ENCODE data around the gene MYO9A.
A peak's percentile ranks its signal among the peaks of the same experiment; 100 is the strongest.

MYO9A gene

GRCh38 chr15:71806452-71806931 is 311.5 kb downstream of the MYO9A start:
- no peak for DNase-seq

GRCh38 chr15:71804695-71805470 is 313.1 kb downstream of the MYO9A start:
- peak in 1 of 3 experiments; percentile 16 for DNase-seq

- DNase-seq, result peak in 1 of 3 experiments; percentile 45
Measured at GRCh38 chr15:71804226-71804625, 313.7 kb downstream of the MYO9A start.

- no peak for DNase-seq
Measured at GRCh38 chr15:71802770-71803169, 315.2 kb downstream of the MYO9A start.

- no peak for DNase-seq
Measured at GRCh38 chr15:71801935-71802655, 315.9 kb downstream of the MYO9A start.

GRCh38 chr15:71800835-71801745 is 316.9 kb downstream of the MYO9A start:
- DNase-seq, result peak; percentile 30 to 82 (median 68)

GRCh38 chr15:71800190-71800589 is 317.8 kb downstream of the MYO9A start:
- DNase-seq, result no peak

GRCh38 chr15:71798641-71799040 is 319.3 kb downstream of the MYO9A start:
- no peak for DNase-seq

GRCh38 chr15:71792521-71792920 is 325.4 kb downstream of the MYO9A start:
- DNase-seq, result no peak

GRCh38 chr15:71791975-71792374 is 326.0 kb downstream of the MYO9A start:
- DNase-seq, result no peak

GRCh38 chr15:71790081-71790480 is 327.9 kb downstream of the MYO9A start:
- no peak for DNase-seq

GRCh38 chr15:71789616-71790015 is 328.3 kb downstream of the MYO9A start:
- no peak for DNase-seq

GRCh38 chr15:71788646-71789579 is 329.0 kb downstream of the MYO9A start:
- no peak for DNase-seq

GRCh38 chr15:71786673-71787072 is 331.3 kb downstream of the MYO9A start:
- DNase-seq, result no peak

GRCh38 chr15:71785996-71786395 is 332.0 kb downstream of the MYO9A start:
- no peak for DNase-seq

- DNase-seq, result no peak
Measured at GRCh38 chr15:71784719-71785118, 333.2 kb downstream of the MYO9A start.

- DNase-seq, result peak in 1 of 3 experiments; percentile 23
Measured at GRCh38 chr15:71782422-71783165, 335.4 kb downstream of the MYO9A start.

GRCh38 chr15:71781965-71782265 is 336.0 kb downstream of the MYO9A start:
- no peak for DNase-seq

- DNase-seq, result no peak
Measured at GRCh38 chr15:71781179-71781964, 336.6 kb downstream of the MYO9A start.
